ENCODE measurements around the gene CEP250. TPM values are rescaled to one million over a fixed set of nuclear protein-coding genes. Genes with fewer than 3 reads are reported as not detected.
"Not testable (repeated sequence)": the region's sequence is repeated elsewhere in the genome, so short reads cannot be mapped to it uniquely, and the experiment has no call there.

The CEP250 gene
- total and polyA plus RNA-seq, 2 experiments from 2014 or later = 39.1 to 61.5 TPM

- peak overlapping the region; percentile 43 for H3K4me3 ChIP-seq
- H3K4me1 ChIP-seq (ENCODE audit: low read depth) = peaks cover 10% of the 10 kb centered on the region
- no peak for TF ChIP-seq CTCF (IDR thresholded peaks at IDR 0.05; ENCODE audit: low read depth, low read length)
- no peaks in the 10 kb centered on the region for H3K27me3 ChIP-seq
- H3K27ac ChIP-seq = peak overlapping the region; percentile 24
- H3K9me3 ChIP-seq (ENCODE audit: low read depth) = no peaks in the 10 kb centered on the region
- DNase-seq (ENCODE audit: low read depth in 1 of 2, low spot score in 1 of 2) = peak; percentile 47 to 96
- H3K36me3 ChIP-seq = no peaks in the 10 kb centered on the region
These were observed 84.4 kb downstream of the CEP250 start for GRCh38 chr20:35539756-35540212.

GRCh38 chr20:35541118-35541782 lies 85.9 kb downstream of the CEP250 start:
- Histone ChIP-seq H3K4me3 (peak overlapping the region; percentile 72), H3K36me3 (no peaks in the 10 kb centered on the region), H3K9me3 (ENCODE audit: low read depth) (no peaks in the 10 kb centered on the region), H3K27ac (peak overlapping the region; percentile 25), H3K27me3 (no peaks in the 10 kb centered on the region), H3K4me1 (ENCODE audit: low read depth) (peaks cover 10% of the 10 kb centered on the region)
- no peak for TF ChIP-seq CTCF (IDR thresholded peaks at IDR 0.05; ENCODE audit: low read depth, low read length)
- DNase-seq (ENCODE audit: low read depth in 1 of 2, low spot score in 1 of 2) = peak in 1 of 2 donors; percentile 19

- Histone ChIP-seq H3K36me3 (peaks cover 4% of the 10 kb centered on the region), H3K9me3 (ENCODE audit: low read depth) (no peaks in the 10 kb centered on the region), H3K4me1 (ENCODE audit: low read depth) (peaks cover 10% of the 10 kb centered on the region), H3K27me3 (no peaks in the 10 kb centered on the region), H3K4me3 (peak within 1 kb of the TSS; percentile 72), H3K27ac (peak within 1 kb of the TSS; percentile 86)
- DNase-seq (ENCODE audit: low read depth in 1 of 2, low spot score in 1 of 2) = peak; percentile 98 to 99
- TF ChIP-seq CTCF (IDR thresholded peaks at IDR 0.05; ENCODE audit: low read depth, low read length) = no peak
These were observed 86.6 kb downstream of the CEP250 start, which contains the start of gene ERGIC3 for GRCh38 chr20:35541783-35542662. TSS of gene ERGIC3 (plus strand) at chr20:35542078. CDS start at chr20:35542098, 20 bp downstream.

GRCh38 chr20:35542990-35543389 lies 87.6 kb downstream of the CEP250 start:
- Histone ChIP-seq H3K4me1 (ENCODE audit: low read depth) (peaks cover 10% of the 10 kb centered on the region), H3K27ac (no peak overlapping the region), H3K4me3 (no peak overlapping the region), H3K27me3 (no peaks in the 10 kb centered on the region), H3K9me3 (ENCODE audit: low read depth) (no peaks in the 10 kb centered on the region), H3K36me3 (peaks cover 12% of the 10 kb centered on the region)
- DNase-seq (ENCODE audit: low read depth in 1 of 2, low spot score in 1 of 2) = no peak
- no peak for TF ChIP-seq CTCF (IDR thresholded peaks at IDR 0.05; ENCODE audit: low read depth, low read length)

GRCh38 chr20:35544436-35544835 lies 89.0 kb downstream of the CEP250 start:
- no peak for DNase-seq (ENCODE audit: low read depth in 1 of 2, low spot score in 1 of 2)
- Histone ChIP-seq H3K4me3 (no peak overlapping the region), H3K36me3 (peaks cover 27% of the 10 kb centered on the region), H3K4me1 (ENCODE audit: low read depth) (peaks cover 10% of the 10 kb centered on the region), H3K27me3 (no peaks in the 10 kb centered on the region), H3K27ac (no peak overlapping the region), H3K9me3 (ENCODE audit: low read depth) (no peaks in the 10 kb centered on the region)
- TF ChIP-seq CTCF (IDR thresholded peaks at IDR 0.05; ENCODE audit: low read depth, low read length) = no peak

GRCh38 chr20:35544941-35545340 lies 89.5 kb downstream of the CEP250 start:
- H3K27me3 ChIP-seq; H3K4me3 ChIP-seq; H3K9me3 ChIP-seq (ENCODE audit: low read depth); H3K27ac ChIP-seq; H3K4me1 ChIP-seq (ENCODE audit: low read depth): not testable (repeated sequence)
- peak in 1 of 2 donors; percentile 23 for DNase-seq (ENCODE audit: low read depth in 1 of 2, low spot score in 1 of 2)
- H3K36me3 ChIP-seq = peaks cover 32% of the 10 kb centered on the region

Data from cardiac muscle cell (in vitro differentiated cells and primary cell).